GM18858 (cell line): ENCODE measurements around the gene FAM32A.

Source experiments
- ATAC-seq: cut with Tn5 transposase; IDR thresholded peaks from one replicate; pipeline ENCODE4 v1.9.1; 2021; ENCODE audit not compliant: unreplicated experiment

The FAM32A gene

GRCh38 chr19:16185123-16185767 is at the start of gene FAM32A:
FAM32A (plus strand) TSS chr19:16185410; CDS start chr19:16185443, 33 bp downstream.
- peak; percentile 80 for ATAC-seq

DNA sequence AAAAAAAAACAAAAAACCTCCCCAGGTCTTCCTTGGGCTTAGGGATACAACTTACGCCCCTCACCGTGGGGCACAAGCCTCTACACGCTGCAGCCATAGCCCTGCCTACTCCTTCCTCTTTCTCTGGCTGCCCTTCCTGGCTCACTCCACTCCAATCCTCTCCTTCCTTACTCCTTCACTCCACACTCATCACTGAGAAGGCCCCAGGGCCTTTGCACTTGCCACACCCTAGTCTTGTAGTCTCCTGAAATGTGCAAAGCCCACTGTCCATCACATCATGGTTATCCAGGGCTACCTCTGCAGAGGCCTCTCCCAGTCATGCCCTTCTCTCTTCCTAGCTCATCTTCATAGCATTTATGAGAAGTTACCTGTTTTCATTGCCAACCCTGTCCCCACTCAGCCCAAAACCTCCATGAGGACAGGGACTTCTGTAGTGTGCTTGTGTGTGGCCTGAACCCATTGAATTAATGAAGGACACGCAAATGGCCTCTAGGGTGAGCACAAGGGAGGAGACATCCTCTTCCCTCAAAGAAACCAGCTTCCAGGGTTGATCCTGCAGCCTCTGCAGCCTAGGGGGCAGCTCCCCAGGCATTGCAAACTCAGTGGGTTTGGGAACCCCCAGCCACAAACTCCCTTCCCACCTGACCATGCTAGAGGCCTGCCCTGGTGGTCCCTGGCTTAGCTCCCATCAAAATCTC is 49.6 kb upstream of the FAM32A start:
- no peak for ATAC-seq

DNA sequence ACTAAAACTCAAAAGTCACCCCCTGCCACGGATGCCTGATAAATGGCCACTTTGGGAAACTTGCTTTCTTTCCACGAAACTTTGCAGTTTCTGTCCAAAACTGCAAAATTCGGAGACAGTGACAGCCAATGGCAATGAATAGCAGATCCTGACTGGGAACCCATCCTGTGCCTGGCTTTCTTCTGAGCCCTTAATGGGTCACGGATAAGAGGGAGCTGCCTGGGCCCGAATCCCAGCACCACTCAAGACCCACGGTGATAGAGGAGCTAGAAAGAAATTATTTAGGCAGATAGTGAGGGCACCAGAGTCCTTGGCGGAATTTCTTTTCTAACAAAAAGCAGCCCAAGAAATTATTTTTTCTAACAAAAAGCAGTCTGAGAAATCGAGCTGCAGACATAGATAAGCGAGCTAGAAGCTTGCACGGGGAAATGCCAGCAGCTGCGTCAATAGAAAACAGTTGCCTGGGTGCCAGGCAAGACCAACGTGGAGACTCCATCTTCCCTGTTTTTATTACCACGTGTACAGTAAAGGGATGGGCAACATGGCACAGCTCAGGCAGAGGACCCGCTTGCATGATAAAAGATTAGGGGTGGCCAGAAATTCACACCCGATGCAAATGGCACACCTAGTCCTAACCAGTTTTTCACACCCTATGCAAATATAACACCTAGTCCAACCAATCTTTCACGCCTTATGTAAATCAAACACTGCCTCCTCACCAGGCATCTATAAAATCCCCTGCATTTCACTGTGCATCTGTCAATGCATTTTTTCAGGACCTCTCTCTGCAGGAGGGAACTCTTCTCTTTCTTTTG is 48.8 kb upstream of the FAM32A start:
- ATAC-seq = no peak

GRCh38 chr19:16139752-16140151 is 45.5 kb upstream of the FAM32A start:
- ATAC-seq = no peak

DNA sequence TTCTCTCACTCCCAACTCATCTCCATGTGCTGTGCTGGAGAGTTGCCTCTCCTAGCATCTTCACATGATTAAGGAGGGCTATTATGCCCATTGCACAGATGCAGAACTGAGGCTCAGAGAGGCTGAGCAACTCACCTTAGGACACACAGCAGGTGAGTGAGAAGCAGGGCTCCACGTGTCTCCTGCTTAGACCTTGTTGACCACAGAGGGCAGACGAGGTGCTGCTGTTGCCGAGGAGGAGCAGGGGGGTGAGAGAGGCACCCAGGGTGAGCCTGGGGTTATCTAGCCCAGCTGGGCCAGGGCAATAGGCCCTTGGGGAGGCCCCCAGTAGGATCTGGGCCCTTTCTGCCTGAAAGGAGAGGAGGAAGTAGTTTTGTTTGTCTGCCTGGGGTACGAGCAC is 44.2 kb upstream of the FAM32A start:
- ATAC-seq = no peak

GRCh38 chr19:16142032-16142580 is 43.1 kb upstream of the FAM32A start:
- ATAC-seq = no peak

GRCh38 chr19:16143399-16144215 is 41.6 kb upstream of the FAM32A start, which contains the start of gene HSH2D:
HSH2D (plus strand) TSS chr19:16143685; CDS start chr19:16148751, 5,066 bp downstream.
- peak; percentile 54 for ATAC-seq

DNA sequence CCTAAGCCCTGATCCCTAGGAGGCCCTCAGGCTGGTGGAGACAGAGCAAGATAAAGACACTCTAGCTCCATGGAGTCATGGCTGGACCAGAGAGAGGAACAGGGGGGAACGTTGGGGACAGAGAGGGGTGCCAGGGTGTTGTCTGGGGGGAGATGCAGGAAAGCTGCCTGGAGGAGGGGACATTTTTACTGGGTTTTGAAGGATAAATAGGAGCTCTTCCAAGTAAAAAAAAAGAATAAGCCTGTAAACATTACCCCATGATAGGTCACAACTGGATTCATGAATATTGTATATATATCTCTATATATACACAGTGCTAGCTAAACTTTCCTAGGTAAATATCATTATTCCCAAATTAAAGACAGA is 41.0 kb upstream of the FAM32A start:
- no peak for ATAC-seq

GRCh38 chr19:16146112-16146511 is 39.1 kb upstream of the FAM32A start:
- no peak for ATAC-seq

GRCh38 chr19:16148443-16149229 is 36.6 kb upstream of the FAM32A start:
- ATAC-seq = no peak

DNA sequence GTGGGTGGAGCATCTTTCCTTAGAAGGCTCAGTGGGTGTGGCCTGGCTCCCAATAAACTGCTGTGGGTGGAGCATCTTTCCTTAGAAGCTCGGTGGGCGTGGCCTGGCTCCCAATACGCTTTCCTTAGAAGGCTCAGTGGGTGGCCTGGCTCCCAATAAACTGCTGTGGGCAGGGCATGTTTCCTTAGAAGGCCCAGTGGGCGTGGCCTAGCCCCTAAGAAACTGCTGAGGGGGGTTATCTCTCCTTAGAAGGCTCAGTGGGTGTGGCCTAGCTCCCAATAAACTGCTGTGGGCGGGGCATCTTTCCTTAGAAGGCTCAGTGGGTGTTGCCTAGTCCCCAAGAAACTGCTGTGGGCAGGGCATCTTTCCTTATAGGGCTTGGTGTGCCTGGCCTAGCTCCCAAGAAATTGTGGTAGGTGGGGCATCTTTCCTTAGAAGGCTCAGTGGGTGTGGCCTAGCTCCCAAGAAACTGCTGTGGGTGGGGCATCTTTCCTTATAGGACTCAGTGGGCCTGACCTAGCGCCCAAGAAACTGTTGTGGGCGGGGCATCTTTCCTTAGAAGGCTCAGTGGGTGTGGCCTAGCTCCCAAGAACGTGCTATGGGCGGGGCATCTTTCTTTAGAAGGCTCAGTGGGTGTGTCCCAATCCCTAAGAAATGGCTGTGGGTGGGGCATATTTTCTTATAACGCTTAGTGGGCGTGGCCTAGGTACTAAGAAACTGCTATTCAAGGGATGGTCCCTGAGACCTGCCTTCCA is 31.5 kb upstream of the FAM32A start:
- ATAC-seq = no peak

- ATAC-seq = no peak
Measured at GRCh38 chr19:16154557-16154956, 30.7 kb upstream of the FAM32A start.

DNA sequence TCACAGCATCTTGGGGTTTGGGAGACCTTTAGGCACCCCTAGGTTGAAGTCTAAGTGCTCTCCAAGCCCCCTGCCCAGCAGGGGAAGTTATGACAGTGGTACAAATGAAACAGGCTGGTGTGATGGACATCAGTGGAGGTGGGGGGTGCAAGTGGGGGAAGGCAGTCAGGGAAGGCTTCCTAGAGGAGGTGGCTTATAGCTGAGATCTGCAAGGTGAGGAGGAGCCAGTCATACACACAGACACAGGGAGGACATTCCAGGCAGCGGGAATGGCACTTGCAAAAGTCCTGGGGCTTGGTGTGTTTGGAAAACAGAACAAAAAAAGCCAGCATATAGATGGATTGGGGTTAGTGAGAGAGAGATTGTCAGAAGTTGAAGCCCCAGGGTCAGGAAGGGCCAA is 30.1 kb upstream of the FAM32A start:
- no peak for ATAC-seq

DNA sequence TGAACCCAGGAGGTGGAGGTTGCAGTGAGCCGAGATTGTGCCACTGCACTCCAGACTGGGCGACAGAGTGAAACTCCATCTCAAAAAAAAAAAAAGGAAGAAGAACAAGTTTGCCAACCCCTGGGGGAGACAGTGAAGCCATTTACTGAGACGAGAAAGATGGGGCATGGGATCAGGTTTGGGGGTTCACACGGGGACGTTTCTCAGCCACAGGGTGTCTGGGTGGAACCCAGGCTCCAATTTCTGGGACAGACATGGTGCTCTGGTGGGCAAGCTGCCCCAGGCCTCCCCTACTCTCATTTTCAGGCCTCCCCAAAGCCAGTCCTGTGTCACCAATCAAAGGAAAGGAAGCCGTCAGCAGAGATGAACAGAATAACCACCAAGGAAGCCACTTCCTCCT is 28.3 kb upstream of the FAM32A start:
- ATAC-seq = no peak

- ATAC-seq = no peak
Measured at GRCh38 chr19:16157601-16158000, 27.6 kb upstream of the FAM32A start.

DNA sequence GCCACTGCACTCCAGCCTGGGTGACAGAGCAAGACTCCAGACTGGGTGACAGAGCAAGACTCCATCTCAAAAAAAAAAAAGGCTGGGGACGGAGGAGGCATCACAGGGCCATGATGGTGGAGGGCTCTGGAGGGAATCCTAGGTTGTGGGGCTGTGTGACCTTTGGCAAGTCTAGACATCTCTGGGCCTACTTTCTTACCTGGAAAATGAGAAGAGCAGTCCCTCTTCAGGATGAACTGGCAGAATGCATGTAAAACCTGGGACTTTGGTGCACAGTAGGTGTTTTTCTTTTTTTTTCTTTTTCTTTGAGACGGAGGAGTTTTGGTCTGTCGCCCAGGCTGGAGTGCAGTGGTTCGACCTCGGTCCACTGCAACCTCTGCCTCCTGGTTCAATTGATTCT is 25.6 kb upstream of the FAM32A start:
- ATAC-seq = no peak

GRCh38 chr19:16160445-16160942 is 24.7 kb upstream of the FAM32A start:
- ATAC-seq = no peak

- no peak for ATAC-seq
Measured at GRCh38 chr19:16160943-16161560, 24.2 kb upstream of the FAM32A start.

DNA sequence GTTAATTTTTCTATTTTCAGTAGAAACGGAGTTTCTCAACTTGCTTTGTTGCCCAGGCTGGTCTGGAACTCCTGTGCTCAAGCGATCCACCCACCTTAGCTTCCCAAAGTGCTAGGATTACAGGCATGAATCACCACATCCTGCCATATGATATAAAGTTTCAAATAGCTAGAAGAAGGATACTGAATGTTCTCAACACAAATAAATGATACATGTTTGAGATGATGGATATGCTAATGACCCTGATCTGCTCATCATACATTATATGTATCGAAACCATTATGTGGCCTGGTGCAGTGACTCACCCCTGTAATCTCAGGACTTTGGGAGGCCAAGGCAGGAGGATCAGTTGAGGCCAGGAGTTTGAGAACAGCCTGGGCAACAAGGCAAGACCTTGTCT is 23.4 kb upstream of the FAM32A start:
- ATAC-seq = no peak
